Fibroblast of lung (primary cell): ENCODE data around the gene ITK.

Source experiments
- CTCF ChIP-seq, 2 donors: IDR thresholded peaks in 1 of 2; conservative IDR thresholded peaks in 1 of 2; 1 replicate in 1 of 2; 2 replicates in 1 of 2; pipeline ENCODE4 v1.5.1; 2011 to 2012; ENCODE audit warnings: low read length in 2 of 2, control low read depth in 1 of 2, inconsistent platforms in 1 of 2, low read depth in 1 of 2, mild to moderate bottlenecking in 1 of 2
- EZH2 ChIP-seq: IDR thresholded peaks from 2 replicates; pipeline ENCODE4 v1.5.1; 2012; ENCODE audit warnings: low read length, control low read depth, mild to moderate bottlenecking; ENCODE audit errors: missing control alignments

- TF ChIP-seq CTCF (conservative IDR thresholded peaks at IDR 0.05 in 1 of 2, IDR thresholded peaks at IDR 0.05 in 1 of 2; ENCODE audit: low read depth in 1 of 2, low read length in 2 of 2) = no peak
- TF ChIP-seq EZH2 = no peak
These were observed 17.8 kb downstream of the ITK start for GRCh38 chr5:157198277-157198986.
